Smooth muscle cell (in vitro differentiated cells): ENCODE data around the gene USHBP1. TPM values are rescaled to one million over a fixed set of nuclear protein-coding genes. Genes with fewer than 3 reads are reported as not detected.

Experiments
- DNase-seq: peaks from one replicate; lab custom pipeline; 2025; ENCODE audit not compliant: unreplicated experiment; lab: John Stamatoyannopoulos, UW
- H2AFZ ChIP-seq: fragments of 200-600 bp; sonication (generic); 2 replicates; pipeline ENCODE4 v1.6.0; 2016; ENCODE audit warnings: antibody characterized with exemption, low read depth, mild to moderate bottlenecking
- H3F3A ChIP-seq: fragments of 200-600 bp; sonication (generic); 2 replicates; pipeline ENCODE4 v1.6.0; 2017; ENCODE audit warnings: antibody characterized with exemption, low read depth
- H3K27ac ChIP-seq: fragments of 200-600 bp; sonication (generic); 2 replicates; pipeline ENCODE4 v1.5.1; 2016; ENCODE audit warnings: low read depth, mild to moderate bottlenecking
- H3K27me3 ChIP-seq: fragments of 200-600 bp; sonication (generic); 2 replicates; pipeline ENCODE4 v1.6.1; 2016; ENCODE audit warnings: low read depth, mild to moderate bottlenecking
- H3K36me3 ChIP-seq: fragments of 200-600 bp; sonication (generic); 2 replicates; pipeline ENCODE4 v1.5.1; 2016; ENCODE audit warnings: low read depth
- H3K4me1 ChIP-seq: fragments of 200-600 bp; sonication (generic); 2 replicates; pipeline ENCODE4 v1.5.1; 2016; ENCODE audit warnings: low read depth
- H3K4me2 ChIP-seq: fragments of 200-600 bp; sonication (generic); 2 replicates; pipeline ENCODE4 v1.6.0; 2016; ENCODE audit warnings: mild to moderate bottlenecking
- H3K4me3 ChIP-seq: fragments of 200-600 bp; sonication (generic); 2 replicates; pipeline ENCODE4 v1.5.1; 2016; ENCODE audit warnings: mild to moderate bottlenecking
- H3K79me2 ChIP-seq: fragments of 200-600 bp; sonication (generic); 2 replicates; pipeline ENCODE4 v1.6.0; 2016; ENCODE audit warnings: low read depth, mild to moderate bottlenecking
- H3K9ac ChIP-seq: fragments of 200-600 bp; sonication (generic); 2 replicates; pipeline ENCODE4 v1.6.0; 2016; ENCODE audit warnings: low read depth
- H3K9me3 ChIP-seq: fragments of 200-600 bp; sonication (generic); replicated peaks from 2 replicates; pipeline ENCODE4 v1.5.1; 2016; ENCODE audit warnings: low read depth
- H4K20me1 ChIP-seq: fragments of 200-600 bp; sonication (generic); 2 replicates; pipeline ENCODE4 v1.6.0; 2016; ENCODE audit warnings: low read depth
- CTCF ChIP-seq: fragments of 200-600 bp; sonication (generic); IDR thresholded peaks from 2 replicates; pipeline ENCODE4 v1.5.1; 2017; ENCODE audit warnings: borderline replicate concordance, mild to moderate bottlenecking, antibody characterized with exemption; ENCODE audit not compliant: insufficient read depth, poor library complexity, severe bottlenecking
- WGBS: methylation state at CpG from one replicate; pipeline ENCODE4 v1.1.7; 2016; ENCODE audit warnings: low lambda C conversion rate; 5-methylcytosine and 5-hydroxymethylcytosine counted together
- polyA plus RNA-seq: library from polyadenylated mRNA; unstranded; fragments of >200 nt; fragmentation: Nextera tagmentation; extraction: Ambion mirVana; gene quantifications from 2 replicates; pipeline ENCODE4 v1.2.1, GENCODE V29; 2016
- total RNA-seq: library from RNA; depleted of rRNA; stranded (reverse); fragments of >200 nt; gene quantifications from 2 replicates; pipeline ENCODE4 v1.2.3, GENCODE V29; 2014

USHBP1 gene
- total and polyA plus RNA-seq, 2 experiments from 2014 or later, result not detected

GRCh38 chr19:17311455-17312188, 47.1 kb upstream of the USHBP1 start:
- Histone ChIP-seq H3K79me2 (peaks cover 36% of the 10 kb centered on the region), H3K4me2 (peak overlapping the region; percentile 65), H3F3A (no peaks in the 10 kb centered on the region), H3K36me3 (no peaks in the 10 kb centered on the region), H3K4me1 (peaks cover 10% of the 10 kb centered on the region), H2AFZ (no peak overlapping the region), H3K9me3 (no peaks in the 10 kb centered on the region), H3K27ac (peak overlapping the region; percentile 93), H3K27me3 (no peaks in the 10 kb centered on the region), H3K9ac (peak overlapping the region; percentile 75), H3K4me3 (peak overlapping the region; percentile 6), H4K20me1 (peaks cover 39% of the 10 kb centered on the region)
- 57% methylated on average over 11 of the region's 11 CpGs for WGBS
- TF ChIP-seq CTCF, result no peak
- no peak for DNase-seq

DNA sequence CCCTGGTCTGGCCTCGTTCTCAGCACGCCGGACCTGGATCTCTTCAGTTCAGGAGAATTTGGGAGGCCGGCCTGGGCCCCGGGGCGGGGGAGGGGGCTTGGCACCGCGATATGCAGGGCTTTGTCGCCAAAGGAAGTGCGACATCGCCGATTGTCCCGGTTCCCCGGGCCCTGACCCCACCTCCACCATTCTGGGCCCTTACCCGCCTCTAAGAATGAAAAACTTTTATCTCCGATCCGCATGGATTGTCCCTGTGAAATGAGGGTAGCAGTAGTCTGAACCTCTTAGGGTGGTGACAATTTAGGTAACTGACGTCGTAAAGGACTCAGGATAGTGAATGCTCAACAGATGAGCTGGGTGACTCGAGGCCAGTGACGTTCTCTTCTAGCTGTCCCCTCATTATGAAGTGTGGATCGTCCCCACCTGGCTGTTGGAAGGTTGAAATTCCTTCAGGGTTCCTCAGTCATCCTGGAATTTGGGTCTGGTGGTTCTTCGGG, 45.5 kb upstream of the USHBP1 start:
- Histone ChIP-seq H3K4me1 (peaks cover 13% of the 10 kb centered on the region), H3F3A (no peaks in the 10 kb centered on the region), H3K27me3 (no peaks in the 10 kb centered on the region), H3K79me2 (peaks cover 36% of the 10 kb centered on the region), H3K36me3 (no peaks in the 10 kb centered on the region), H3K9ac (peak overlapping the region; percentile 98), H2AFZ (no peak overlapping the region), H3K4me2 (peak overlapping the region; percentile 100), H3K9me3 (no peaks in the 10 kb centered on the region), H3K27ac (peak overlapping the region; percentile 93), H3K4me3 (peak overlapping the region; percentile 97), H4K20me1 (peaks cover 39% of the 10 kb centered on the region)
- WGBS, result 9% methylated on average over 23 of the region's 23 CpGs
- no peak for DNase-seq
- TF ChIP-seq CTCF, result no peak

DNA sequence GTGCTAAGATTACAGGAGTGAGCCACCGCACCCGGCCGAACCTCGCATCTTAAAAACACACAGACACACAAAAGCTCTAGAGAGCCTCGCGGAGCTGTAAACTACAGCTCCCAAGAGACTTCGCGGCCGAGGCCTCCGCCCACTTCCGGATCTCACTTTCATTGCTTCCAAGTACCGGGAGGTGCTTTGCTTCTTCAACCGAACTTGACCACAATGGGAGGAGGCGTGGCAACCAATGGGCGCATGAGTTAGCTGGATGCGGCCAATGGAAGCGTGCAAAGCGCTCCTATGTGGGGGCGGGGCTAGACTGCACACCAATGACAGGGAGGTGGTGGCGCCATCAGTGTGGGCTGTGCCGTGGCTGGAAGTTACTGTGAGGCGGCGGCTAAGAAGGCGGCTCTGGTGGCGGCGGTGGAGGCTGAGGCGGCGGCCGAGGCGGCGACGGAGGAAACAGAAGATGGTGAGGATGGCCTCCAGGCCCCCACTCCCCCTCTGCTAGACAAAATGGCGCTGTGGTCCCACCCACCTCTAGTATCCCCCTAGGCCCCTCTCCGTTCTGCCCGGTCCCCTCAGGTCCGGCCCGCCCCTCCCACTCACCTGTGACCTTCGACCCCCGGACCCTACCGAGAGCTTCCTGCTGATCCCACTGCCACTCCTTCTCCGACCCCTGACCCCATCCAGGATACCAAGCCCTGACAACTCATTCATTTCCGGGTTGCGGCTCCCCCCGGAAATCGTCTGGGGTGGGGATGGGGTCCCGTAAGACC, 44.8 kb upstream of the USHBP1 start, which contains the start of gene DDA1:
Gene DDA1, plus strand, starts transcription at position 366 of the 767 bp plus-strand sequence. Its CDS starts 92 bp downstream, at position 458.
- Histone ChIP-seq H3K9me3 (no peaks in the 10 kb centered on the region), H3F3A (peaks cover 4% of the 10 kb centered on the region), H3K27ac (peak within 1 kb of the TSS; percentile 93), H3K79me2 (peaks cover 36% of the 10 kb centered on the region), H2AFZ (no peak within 1 kb of the TSS), H3K4me1 (peaks cover 13% of the 10 kb centered on the region), H3K9ac (peak within 1 kb of the TSS; percentile 98), H3K27me3 (no peaks in the 10 kb centered on the region), H3K4me2 (peak within 1 kb of the TSS; percentile 100), H3K36me3 (no peaks in the 10 kb centered on the region), H4K20me1 (peaks cover 37% of the 10 kb centered on the region), H3K4me3 (peak within 1 kb of the TSS; percentile 97)
- peak; percentile 90 for DNase-seq
- WGBS, result 1% methylated on average over 42 of the region's 46 CpGs
- no peak for TF ChIP-seq CTCF
